NCI-H1694 (cell line): ENCODE measurements around the gene SRPK2.
"Not testable (repeated sequence)": the region's sequence is repeated elsewhere in the genome, so short reads cannot be mapped to it uniquely, and the experiment has no call there.

ENCODE experiments used
- DNase-seq: peaks from one replicate; lab custom pipeline; 2025; lab: John Stamatoyannopoulos, UW

Gene SRPK2

GRCh38 chr7:105267244-105267643 lies 121.5 kb downstream of the SRPK2 start:
- DNase-seq, result no peak

GRCh38 chr7:105264707-105265106 lies 124.0 kb downstream of the SRPK2 start:
- DNase-seq, result no peak

- DNase-seq, result no peak
Observed at GRCh38 chr7:105261689-105262088, 127.0 kb downstream of the SRPK2 start.

- not testable (repeated sequence) for DNase-seq
Observed at GRCh38 chr7:105260201-105260871, 128.4 kb downstream of the SRPK2 start.

GRCh38 chr7:105258919-105259318 lies 129.8 kb downstream of the SRPK2 start:
- not testable (repeated sequence) for DNase-seq

- DNase-seq, result no peak
Observed at GRCh38 chr7:105257338-105257737, 131.4 kb downstream of the SRPK2 start.

GRCh38 chr7:105256761-105257231 lies 131.9 kb downstream of the SRPK2 start:
- no peak for DNase-seq

GRCh38 chr7:105250706-105251105 lies 138.0 kb downstream of the SRPK2 start:
- no peak for DNase-seq

GRCh38 chr7:105250239-105250638 lies 138.5 kb downstream of the SRPK2 start:
- DNase-seq, result no peak

- DNase-seq, result no peak
Observed at GRCh38 chr7:105249216-105249615, 139.5 kb downstream of the SRPK2 start.

GRCh38 chr7:105246679-105247078 lies 142.0 kb downstream of the SRPK2 start:
- DNase-seq, result no peak

- DNase-seq, result no peak
Observed at GRCh38 chr7:105246256-105246655, 142.5 kb downstream of the SRPK2 start.

GRCh38 chr7:105245398-105246114 lies 143.2 kb downstream of the SRPK2 start:
- no peak for DNase-seq

GRCh38 chr7:105244594-105244993 lies 144.1 kb downstream of the SRPK2 start:
- DNase-seq, result no peak

GRCh38 chr7:105241198-105241597 lies 147.5 kb downstream of the SRPK2 start:
- no peak for DNase-seq

GRCh38 chr7:105238198-105238765 lies 150.4 kb downstream of the SRPK2 start:
- DNase-seq, result no peak

GRCh38 chr7:105234886-105235285 lies 153.8 kb downstream of the SRPK2 start:
- DNase-seq, result no peak

GRCh38 chr7:105232829-105233291 lies 155.9 kb downstream of the SRPK2 start:
- not testable (repeated sequence) for DNase-seq

GRCh38 chr7:105230486-105230885 lies 158.2 kb downstream of the SRPK2 start:
- DNase-seq, result no peak

GRCh38 chr7:105229641-105230040 lies 159.1 kb downstream of the SRPK2 start:
- no peak for DNase-seq

- DNase-seq, result no peak
Observed at GRCh38 chr7:105228555-105228954, 160.2 kb downstream of the SRPK2 start.

GRCh38 chr7:105227391-105227790 lies 161.3 kb downstream of the SRPK2 start:
- no peak for DNase-seq
